T-helper 22 cell (primary cell): ENCODE measurements around the gene SSRP1.
"Not testable (repeated sequence)": the region's sequence is repeated elsewhere in the genome, so short reads cannot be mapped to it uniquely, and the experiment has no call there.

Experiments used
- DNase-seq: peaks from one replicate; pipeline ENCODE4 v3.0.0-alpha.2; 2020; ENCODE audit warnings: low read depth

Gene SSRP1

GRCh38 chr11:57338142-57338541 lies 2.5 kb upstream of the SSRP1 start, which contains the start of gene P2RX3:
TSS of gene P2RX3 (plus strand) at chr11:57338352. CDS start at chr11:57338551, 199 bp downstream.
- DNase-seq, result no peak

DNA sequence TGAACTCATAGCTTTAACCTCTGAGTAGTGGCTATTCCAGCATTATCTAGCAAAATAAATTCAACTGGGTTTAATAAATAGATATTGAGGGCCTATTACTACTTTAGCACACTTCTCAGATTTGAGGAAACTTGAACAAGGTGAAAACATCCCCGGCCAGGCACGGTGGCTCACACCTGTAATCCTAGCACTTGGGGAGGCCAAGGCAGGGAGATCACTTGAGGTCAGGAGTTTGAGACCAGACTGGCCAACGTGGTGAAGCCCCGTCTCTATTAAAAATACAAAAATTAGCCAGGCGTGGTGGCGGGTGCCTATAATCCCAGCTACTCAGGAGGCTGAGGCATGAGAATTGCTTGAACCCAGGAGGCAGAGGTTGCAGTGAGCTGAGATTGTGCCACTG lies 1.2 kb upstream of the SSRP1 start:
- not testable (repeated sequence) for DNase-seq

- DNase-seq, result no peak
Observed at GRCh38 chr11:57336111-57336666, 497 bp upstream of the SSRP1 start.

- no peak for DNase-seq
Observed at GRCh38 chr11:57335023-57335342, 709 bp downstream of the SSRP1 start.

DNA sequence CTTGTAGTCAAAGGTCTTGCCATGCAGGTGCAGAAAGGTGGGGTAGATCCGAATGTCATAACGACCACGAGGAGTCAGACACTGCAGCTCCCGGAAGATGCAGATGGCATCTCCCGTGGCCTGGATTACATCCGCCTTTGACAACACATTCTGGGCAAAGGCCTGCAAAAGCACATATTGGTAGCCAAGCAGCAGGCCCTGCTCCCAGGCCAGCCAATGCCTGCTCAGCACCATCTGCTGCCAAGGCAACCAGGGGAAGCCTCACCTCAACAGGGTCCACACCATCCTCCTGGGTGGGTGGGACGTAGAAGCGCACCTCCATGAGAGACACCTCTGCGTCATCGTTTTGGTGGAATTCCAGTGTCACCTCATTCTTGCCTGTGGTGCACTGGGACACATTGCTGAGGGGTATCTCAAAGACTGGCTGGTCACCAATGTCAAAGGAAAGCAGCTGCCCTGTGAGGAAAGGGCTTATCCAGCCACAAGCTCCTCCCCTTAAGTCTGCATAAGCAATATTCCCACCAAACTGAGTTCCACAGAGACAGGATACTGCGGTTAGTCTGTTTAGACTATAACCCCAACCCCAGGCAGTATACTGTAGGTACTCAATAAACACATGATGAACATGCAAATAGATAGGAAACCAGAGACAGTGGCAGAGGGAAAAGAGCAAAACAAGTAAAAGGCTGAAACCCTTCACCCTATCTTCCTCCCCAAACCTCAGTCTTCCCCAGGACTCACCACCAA lies 2.8 kb downstream of the SSRP1 start:
- DNase-seq, result no peak

GRCh38 chr11:57331720-57332119 lies 4.0 kb downstream of the SSRP1 start:
- DNase-seq, result no peak

DNA sequence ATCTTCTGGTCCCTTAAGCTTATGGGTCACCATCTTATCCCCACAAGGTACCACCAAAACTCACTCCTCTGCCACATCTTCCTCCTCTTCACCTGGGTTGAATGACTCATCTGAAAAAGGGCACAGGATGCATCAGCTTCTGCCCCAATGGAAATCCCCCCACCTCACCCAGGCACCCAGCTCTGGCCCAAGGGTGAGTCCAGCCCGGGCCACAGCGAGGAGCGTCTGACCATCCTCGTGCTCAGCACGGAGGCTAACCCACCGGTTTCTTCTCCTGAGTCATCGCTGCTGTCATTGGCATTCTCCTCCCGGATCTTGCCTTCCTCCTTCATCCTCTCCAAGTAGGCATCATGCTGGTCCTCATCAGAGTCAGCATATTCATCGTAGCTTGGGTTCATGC lies 5.7 kb downstream of the SSRP1 start:
- no peak for DNase-seq

- no peak for DNase-seq
Observed at GRCh38 chr11:57327721-57328120, 8.0 kb downstream of the SSRP1 start.

- DNase-seq, result no peak
Observed at GRCh38 chr11:57325735-57326048, 10.0 kb downstream of the SSRP1 start.

GRCh38 chr11:57324886-57325734 lies 10.6 kb downstream of the SSRP1 start, which contains the start of gene TNKS1BP1:
TSS of gene TNKS1BP1 (minus strand) at chr11:57324952. CDS start at chr11:57321885, 3,067 bp downstream.
- DNase-seq, result peak; percentile 81

DNA sequence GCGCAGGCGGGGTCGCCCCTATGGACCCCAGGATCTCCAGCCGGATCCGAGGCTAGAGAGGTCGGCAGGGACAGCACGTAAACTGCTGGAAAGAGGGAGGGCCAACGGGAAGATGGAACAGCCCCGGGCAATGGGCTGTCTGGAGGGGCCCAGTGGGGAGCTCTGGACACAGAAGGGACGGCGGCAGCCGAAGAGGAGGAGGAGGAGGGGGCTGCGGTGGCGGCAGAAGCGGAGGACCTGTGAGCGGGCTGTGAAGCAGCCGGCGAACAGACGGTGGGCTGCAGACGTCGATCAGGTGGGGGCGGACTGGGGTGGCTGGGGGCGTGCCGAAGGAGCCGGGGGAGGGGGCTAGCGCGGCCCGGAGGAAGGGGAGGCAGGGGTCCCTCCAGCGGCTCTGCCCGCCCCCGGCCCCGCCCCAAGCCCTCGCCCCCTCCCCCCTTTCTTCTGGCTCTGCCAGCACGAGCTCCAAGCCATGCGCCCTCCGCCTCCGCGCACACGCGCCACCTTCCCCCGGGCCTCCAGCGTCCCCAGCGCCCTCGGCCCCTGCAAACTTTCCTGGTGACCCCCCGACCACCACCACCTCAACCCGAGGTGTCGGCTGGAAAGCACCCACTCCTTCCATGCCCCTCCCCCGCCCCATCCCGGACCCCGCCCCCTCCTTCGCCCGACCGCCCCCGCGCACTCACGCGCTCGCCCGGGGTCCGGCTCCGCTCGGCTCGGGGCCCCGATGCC lies 11.4 kb downstream of the SSRP1 start:
- no peak for DNase-seq

GRCh38 chr11:57323855-57324153 lies 11.9 kb downstream of the SSRP1 start:
- no peak for DNase-seq

GRCh38 chr11:57323167-57323854 lies 12.4 kb downstream of the SSRP1 start:
- DNase-seq, result no peak

GRCh38 chr11:57322256-57323166 lies 13.2 kb downstream of the SSRP1 start:
- no peak for DNase-seq

DNA sequence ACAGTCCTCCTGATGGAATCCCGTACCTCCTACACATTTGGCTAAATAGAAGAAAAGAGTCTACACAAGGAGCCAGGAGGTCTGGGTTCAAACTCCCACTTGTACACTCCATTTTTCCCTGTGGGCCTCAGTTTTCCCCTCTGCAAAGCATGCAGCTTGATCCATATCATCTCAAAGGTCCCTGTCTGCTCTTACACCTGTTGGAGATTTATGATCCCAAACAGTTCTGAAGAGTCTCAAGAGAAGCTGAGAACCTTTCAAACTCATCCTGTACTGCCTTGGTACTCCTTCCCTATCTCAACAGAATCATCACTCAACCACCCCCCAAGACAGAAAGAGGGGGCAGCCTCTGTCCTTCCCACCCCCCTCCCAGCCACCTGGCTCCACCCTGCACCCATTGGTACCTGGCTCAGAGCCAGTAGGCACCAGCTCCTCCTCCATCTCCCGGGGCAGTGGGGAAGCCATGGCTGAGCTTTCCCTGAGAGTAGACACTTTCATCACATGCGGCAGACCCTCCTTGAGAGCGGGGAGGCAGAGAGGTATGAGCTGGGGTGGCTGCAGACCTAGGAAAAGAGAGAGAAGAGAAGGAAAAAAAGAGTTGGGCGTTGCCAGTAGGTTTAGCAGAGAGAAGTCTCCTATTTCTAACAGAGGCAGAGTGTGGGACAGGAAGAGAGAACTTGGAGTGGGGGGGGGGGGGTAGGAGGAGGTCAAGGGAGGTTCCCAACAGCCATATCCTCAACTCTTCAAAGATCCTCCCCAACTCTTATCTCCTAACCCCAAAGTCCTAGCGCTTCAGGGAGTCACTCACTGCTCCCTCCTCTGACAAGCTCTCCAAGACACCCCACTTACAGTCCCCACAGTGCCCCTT lies 14.1 kb downstream of the SSRP1 start:
- no peak for DNase-seq

- DNase-seq, result no peak
Observed at GRCh38 chr11:57320719-57321387, 14.8 kb downstream of the SSRP1 start.

DNA sequence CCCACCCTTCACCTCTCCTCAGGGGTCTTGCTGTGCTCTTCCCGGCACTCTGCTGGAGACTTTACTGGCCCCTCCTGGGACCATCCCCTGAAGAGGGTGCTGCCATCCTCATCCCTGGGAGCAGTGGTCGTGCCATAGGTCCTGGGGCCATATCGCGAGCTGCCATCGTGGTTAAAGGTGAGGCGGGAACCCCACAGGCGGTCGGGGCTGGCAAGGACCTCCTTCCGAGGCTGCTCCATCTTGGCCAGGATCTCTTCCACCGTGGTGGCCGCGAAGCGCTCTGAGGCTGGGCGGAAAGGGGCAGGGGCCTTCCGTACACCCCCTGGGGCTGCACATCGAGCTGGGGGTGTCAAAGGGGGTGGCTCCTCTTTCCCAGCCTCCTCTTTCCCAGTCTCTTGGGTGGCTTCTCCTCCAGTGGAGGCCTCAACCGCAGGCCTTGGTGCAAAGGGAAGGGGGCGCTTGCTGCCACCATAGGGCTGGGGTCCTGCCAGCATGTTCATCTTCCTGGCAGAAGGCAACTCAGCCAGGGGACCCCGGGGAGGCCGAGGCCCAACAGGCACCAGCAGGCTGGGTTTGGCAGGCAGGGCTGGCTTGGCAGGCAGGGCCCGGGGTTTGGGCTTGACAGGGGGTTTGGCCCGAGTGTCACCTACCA lies 15.5 kb downstream of the SSRP1 start:
- DNase-seq, result no peak

GRCh38 chr11:57318178-57318577 lies 17.5 kb downstream of the SSRP1 start:
- DNase-seq, result no peak

DNA sequence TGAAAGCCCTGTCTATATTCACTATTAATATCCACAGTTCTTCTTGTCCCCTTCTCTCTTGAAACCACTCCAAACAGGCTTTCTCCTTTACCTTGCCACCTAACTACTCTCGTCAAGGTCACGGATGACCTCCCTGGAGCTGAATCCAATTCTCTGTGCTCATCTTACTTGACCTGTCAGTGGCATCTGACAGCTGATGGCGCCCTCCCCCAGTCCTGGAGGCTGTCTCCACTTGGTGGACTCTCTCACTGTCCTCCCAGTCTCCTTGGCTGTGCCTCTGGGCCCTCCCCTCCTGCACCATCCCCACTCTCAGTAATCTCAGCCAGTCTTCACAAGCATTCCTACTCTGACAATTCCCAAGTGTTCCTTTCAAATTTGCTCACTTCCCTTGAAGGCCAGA lies 19.7 kb downstream of the SSRP1 start:
- no peak for DNase-seq
